HEK293 (cell line): Measurements from ENCODE around the gene BIRC6.

Experiments used
- ATF2 ChIP-seq: fragments of 450-650 bp; formaldehyde crosslinking; IDR thresholded peaks from 2 replicates; pipeline ENCODE4 v1.5.1; 2016; ENCODE audit warnings: missing biosample characterization, missing genetic modification characterization, low read depth
- BCL6B ChIP-seq: fragments of 450-650 bp; formaldehyde crosslinking; IDR thresholded peaks from 2 replicates; pipeline ENCODE4 v1.5.1; 2017; ENCODE audit warnings: missing biosample characterization, missing genetic modification characterization
- CTCF ChIP-seq: fragments of 450-650 bp; formaldehyde crosslinking; IDR thresholded peaks from 2 replicates; pipeline ENCODE4 v1.5.1; 2016; ENCODE audit warnings: missing biosample characterization, missing genetic modification characterization
- FEZF1 ChIP-seq: fragments of 450-650 bp; formaldehyde crosslinking; IDR thresholded peaks from 2 replicates; pipeline ENCODE4 v1.5.1; 2016; ENCODE audit warnings: missing biosample characterization, missing genetic modification characterization
- GLIS1 ChIP-seq: fragments of 450-650 bp; formaldehyde crosslinking; IDR thresholded peaks from 2 replicates; pipeline ENCODE4 v1.5.1; 2016; ENCODE audit warnings: missing biosample characterization, missing genetic modification characterization
- MYNN ChIP-seq: fragments of 450-650 bp; formaldehyde crosslinking; IDR thresholded peaks from 2 replicates; pipeline ENCODE4 v1.5.1; 2016; ENCODE audit warnings: missing biosample characterization, missing genetic modification characterization, borderline replicate concordance
- PRDM1 ChIP-seq: fragments of 450-650 bp; formaldehyde crosslinking; IDR thresholded peaks from 2 replicates; pipeline ENCODE4; 2016; ENCODE audit warnings: missing biosample characterization, missing genetic modification characterization
- ZBTB6 ChIP-seq: fragments of 450-650 bp; formaldehyde crosslinking; IDR thresholded peaks from 2 replicates; pipeline ENCODE4 v1.5.1; 2017; ENCODE audit warnings: missing biosample characterization, missing genetic modification characterization
- ZNF121 ChIP-seq: fragments of 450-650 bp; formaldehyde crosslinking; IDR thresholded peaks from 2 replicates; pipeline ENCODE4 v1.5.1; 2016; ENCODE audit warnings: missing biosample characterization, missing genetic modification characterization
- ZNF146 ChIP-seq: fragments of 450-650 bp; formaldehyde crosslinking; IDR thresholded peaks from 2 replicates; pipeline ENCODE4 v1.5.1; 2016; ENCODE audit warnings: missing biosample characterization, missing genetic modification characterization
- ZNF394 ChIP-seq: fragments of 450-650 bp; formaldehyde crosslinking; IDR thresholded peaks from 2 replicates; pipeline ENCODE4 v1.5.1; 2016; ENCODE audit warnings: missing biosample characterization, missing genetic modification characterization, mild to moderate bottlenecking, moderate library complexity, borderline replicate concordance
- ZNF449 ChIP-seq: fragments of 450-650 bp; formaldehyde crosslinking; IDR thresholded peaks from 2 replicates; pipeline ENCODE4 v1.5.1; 2017; ENCODE audit warnings: missing biosample characterization, mild to moderate bottlenecking, missing genetic modification characterization, moderate library complexity
- ZNF529 ChIP-seq: fragments of 450-650 bp; formaldehyde crosslinking; IDR thresholded peaks from 2 replicates; pipeline ENCODE4 v1.5.1; 2017; ENCODE audit warnings: missing genetic modification characterization, missing biosample characterization; ENCODE audit not compliant: insufficient replicate concordance
- ZNF785 ChIP-seq: fragments of 450-650 bp; formaldehyde crosslinking; IDR thresholded peaks from 2 replicates; pipeline ENCODE4 v1.5.1; 2016; ENCODE audit warnings: missing biosample characterization, missing genetic modification characterization

- TF ChIP-seq PRDM1 (tag by site-specific recombination) (no peak), ZNF449 (tag by site-specific recombination) (no peak), CTCF (no peak), FEZF1 (tag by site-specific recombination) (no peak), ATF2 (tag by site-specific recombination) (no peak), MYNN (tag by site-specific recombination) (no peak), ZNF146 (tag by site-specific recombination) (no peak), ZNF121 (tag by site-specific recombination) (no peak), ZBTB6 (no peak), GLIS1 (tag by site-specific recombination) (no peak), ZNF529 (tag by site-specific recombination) (no peak), BCL6B (no peak), ZNF785 (tag by site-specific recombination) (no peak), ZNF394 (no peak)
Observed at GRCh38 chr2:32457814-32458213, 101.0 kb downstream of the BIRC6 start.
